ENCODE data around the gene EMP2.

- no peak for TF ChIP-seq POLR2AphosphoS5 (IDR thresholded peaks at IDR 0.05; ENCODE audit: low read depth, low read length)
- no peak for TF ChIP-seq REST (IDR thresholded peaks at IDR 0.05; ENCODE audit: insufficient read depth in 1 of 2, low read depth in 2 of 2, low read length in 2 of 2)
- no peak for TF ChIP-seq TAF1 (IDR thresholded peaks at IDR 0.05; ENCODE audit: borderline replicate concordance, insufficient read depth, low read length)
- no peak for TF ChIP-seq FOXP2 (optimal IDR thresholded peaks at IDR 0.05; ENCODE audit: borderline replicate concordance, extremely low read depth, extremely low read length, insufficient read depth)
- no peak for TF ChIP-seq SIN3A (IDR thresholded peaks at IDR 0.05; ENCODE audit: borderline replicate concordance, insufficient read depth, low read length)
Measured at GRCh38 chr16:10528635-10529034, 51.8 kb downstream of the EMP2 start.

Measured in PFSK-1 (cell line).